HG03039 (cell line): Measurements from ENCODE around the gene VKORC1L1.
"Not testable (repeated sequence)": the region's sequence is repeated elsewhere in the genome, so short reads cannot be mapped to it uniquely, and the experiment has no call there.

Experiments
- ATAC-seq: cut with Tn5 transposase; IDR thresholded peaks from one replicate; pipeline ENCODE4 v1.9.1; 2021; ENCODE audit warnings: mild to moderate bottlenecking, moderate library complexity; ENCODE audit not compliant: unreplicated experiment

VKORC1L1 gene

GRCh38 chr7:65975814-65976445, 103.1 kb downstream of the VKORC1L1 start:
- ATAC-seq = no peak

GRCh38 chr7:65976659-65977196, 103.9 kb downstream of the VKORC1L1 start:
- no peak for ATAC-seq

GRCh38 chr7:65978891-65979582, 106.2 kb downstream of the VKORC1L1 start:
- no peak for ATAC-seq

DNA sequence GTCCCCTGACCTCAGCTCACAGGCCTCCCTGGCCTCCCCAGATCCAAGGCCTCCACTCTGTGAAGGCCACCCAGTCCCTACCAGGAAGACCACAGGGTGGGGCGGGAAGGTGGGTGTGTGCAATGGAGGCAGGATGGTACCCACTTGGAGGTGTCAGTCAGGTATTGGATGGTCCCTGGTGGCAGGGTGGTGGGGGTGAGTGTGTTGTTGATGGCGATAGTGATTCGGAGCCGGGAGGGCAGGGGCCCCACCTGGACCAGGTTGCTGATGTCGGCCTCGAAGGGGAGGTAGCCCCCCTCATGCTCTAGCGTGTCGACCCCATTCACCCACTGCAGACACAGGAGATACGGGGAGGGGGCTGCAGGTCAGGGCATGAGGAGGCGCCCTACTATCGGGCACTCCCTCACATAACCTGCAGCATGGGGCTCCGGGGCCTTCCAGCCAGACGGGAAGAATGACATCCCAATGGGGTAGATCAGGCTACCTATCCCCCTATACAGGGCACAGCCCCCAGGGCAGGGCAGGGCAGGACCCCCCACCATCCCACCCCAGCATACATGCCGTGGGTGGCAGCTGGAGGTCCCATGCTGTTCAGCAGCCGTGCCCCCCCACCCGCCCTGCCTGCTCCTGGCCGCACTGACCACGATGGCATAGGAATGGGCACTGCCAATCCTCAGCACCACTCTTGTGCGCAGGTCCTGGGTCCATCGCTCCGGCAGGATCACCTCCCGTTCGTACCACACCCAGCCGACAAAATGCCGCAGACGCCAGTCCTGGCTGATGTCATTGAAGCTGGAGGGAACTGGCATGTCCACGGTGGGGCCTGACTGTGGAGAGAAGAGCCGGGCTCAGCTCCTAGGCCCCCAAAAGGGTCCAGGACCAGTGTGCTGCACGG, 107.0 kb downstream of the VKORC1L1 start:
- no peak for ATAC-seq

DNA sequence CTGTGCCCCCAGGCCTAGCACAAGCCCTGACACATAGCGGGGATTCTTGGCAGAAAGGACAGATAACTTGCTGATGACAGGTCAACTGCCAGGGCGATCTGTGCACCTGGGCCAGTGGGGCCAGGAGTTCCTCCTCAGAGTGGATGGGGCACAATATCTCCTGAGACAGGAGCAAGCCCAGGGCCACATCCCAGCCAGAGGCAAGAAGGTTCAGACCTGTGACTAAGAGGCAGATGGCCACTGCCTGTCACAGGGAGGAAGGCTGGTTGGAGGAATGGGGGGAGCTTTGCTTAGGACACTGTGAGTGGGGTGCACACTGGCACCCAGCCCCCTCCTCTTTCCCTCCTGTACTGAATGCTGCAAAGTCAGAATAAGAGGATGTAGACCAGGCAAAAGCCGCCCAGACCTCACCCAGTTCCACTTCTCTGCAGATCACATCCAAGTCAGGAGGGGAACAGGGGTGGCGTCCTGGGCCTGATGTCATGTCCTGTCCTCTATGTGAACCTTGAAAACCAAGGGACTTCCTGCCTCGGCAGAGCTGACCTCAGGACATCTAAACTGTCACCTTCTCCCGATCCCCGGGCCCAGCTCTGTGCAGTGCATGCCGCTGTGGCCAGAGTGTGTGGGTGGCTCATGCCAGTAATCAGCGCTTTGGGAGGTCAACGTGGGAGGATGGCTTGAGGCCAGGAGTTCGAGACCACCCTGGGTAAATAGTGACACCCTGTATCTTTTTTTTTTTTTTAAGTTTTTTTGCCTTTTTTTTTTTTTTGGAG, 107.8 kb downstream of the VKORC1L1 start:
- peak; percentile 56 for ATAC-seq

DNA sequence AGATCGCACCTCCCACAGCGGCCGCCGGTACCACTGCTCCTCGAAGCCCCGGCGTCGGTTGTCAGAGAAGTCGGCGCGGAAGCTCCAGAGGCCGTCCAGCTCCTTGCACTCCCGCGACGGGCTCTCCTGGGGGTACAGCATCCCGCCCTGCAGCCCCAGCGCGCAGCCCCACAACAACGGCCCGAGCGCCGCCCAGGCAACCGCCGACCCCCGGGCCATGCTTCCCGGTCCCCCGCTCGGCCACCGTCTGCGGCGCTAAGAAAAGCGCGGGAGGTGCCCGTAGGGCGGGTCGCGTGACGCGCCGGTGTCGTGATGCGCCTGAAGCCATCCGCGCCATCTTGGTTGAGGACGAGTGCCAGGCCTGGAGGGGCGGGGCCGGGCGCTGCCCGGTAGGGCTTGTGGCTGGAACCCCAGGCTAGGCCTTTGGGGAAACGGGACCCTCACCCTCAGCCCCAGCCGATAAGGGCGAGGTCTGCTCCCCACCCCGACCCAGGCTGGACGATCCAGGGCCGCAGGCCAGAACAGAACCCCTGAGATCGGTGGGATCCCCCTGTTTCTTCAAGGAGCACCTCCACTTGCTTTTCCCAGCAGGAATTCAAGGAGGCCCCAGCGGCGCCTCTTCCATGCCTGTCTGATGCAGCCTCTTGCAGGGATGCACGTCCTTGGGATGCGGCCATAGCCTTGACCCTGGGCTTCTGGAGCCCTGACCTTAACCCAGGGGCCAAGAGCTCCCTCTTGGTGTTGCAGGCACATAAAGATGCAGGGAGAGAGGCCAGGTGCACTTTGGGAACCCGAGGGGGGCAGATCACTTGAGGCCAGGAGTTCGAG, 109.3 kb downstream of the VKORC1L1 start, which contains the start of gene GUSB:
GUSB (minus strand) TSS at position 249 of the 828 bp plus-strand sequence; CDS start at position 219, 30 bp downstream.
- peak; percentile 84 for ATAC-seq

DNA sequence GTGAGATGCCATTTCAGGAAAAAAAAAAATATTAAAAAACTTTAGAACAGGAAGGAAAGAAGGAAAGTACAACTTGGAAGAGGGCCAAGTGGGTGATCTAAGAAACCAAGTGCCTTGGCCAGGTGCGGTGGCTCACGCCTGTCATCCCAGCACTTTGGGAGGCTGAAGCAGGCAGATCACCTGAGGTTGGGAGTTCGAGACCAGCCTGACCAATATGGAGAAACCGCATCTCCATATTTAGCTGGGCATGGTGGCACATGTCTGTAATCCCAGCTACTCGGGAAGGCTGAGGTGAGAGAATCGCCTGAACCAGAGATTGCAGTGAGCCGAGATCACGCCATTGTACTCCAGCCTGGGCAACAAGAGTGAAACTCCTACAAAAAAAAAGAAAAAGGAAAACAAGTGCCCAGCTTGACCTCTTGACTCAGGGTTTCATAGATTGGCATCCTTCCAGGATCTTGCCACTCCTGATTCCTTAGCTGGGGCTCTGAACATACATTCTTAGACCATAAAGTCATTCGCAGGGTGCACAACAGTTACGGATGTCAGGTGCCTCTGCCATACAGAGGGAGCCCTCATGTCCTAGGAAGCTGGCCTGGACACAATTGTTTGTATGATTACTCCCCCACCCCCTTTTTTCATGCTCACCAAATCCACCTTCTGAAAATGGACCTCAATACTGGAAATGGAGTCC, 111.2 kb downstream of the VKORC1L1 start:
- ATAC-seq = no peak

GRCh38 chr7:65988084-65988483, 115.2 kb downstream of the VKORC1L1 start:
- no peak for ATAC-seq

- not testable (repeated sequence) for ATAC-seq
Observed at GRCh38 chr7:65988503-65988902, 115.6 kb downstream of the VKORC1L1 start.

DNA sequence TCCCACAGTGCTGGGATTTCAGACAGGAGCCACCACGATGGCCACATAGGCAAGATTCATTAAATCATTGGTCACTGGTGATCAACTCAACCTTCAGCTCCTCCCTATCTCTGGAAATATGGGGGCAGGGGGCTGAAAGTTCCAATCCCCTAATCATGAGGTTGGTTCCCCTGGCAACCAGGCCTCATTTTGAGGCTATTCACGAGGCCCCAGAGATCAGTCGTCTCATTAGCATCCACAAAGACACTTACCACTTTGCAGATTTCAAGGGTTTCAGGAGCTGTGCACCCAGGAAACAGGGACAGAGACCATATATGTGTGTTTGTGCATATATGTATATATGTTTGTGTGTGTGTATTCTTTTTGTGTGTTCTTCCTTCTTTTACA, 116.8 kb downstream of the VKORC1L1 start:
- no peak for ATAC-seq

DNA sequence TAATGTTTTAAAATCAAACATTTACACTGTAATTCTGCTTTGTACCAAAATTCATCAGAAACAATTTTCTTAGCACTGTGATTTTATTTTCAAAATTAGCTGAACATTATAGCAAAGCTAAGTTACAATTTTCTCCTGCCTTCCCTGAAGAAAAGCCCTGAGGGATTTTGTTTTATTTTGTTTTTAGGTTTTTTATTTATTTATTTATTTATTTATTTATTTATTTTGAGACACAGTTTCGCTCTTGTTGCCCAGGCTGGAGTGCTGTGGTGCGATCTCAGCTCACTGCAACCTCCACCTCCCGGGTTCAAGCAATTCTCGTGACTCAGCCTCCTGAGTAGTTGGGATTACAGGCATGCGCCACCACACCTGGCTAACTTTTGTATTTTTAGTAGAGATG, 119.0 kb downstream of the VKORC1L1 start:
- ATAC-seq = not testable (repeated sequence)

DNA sequence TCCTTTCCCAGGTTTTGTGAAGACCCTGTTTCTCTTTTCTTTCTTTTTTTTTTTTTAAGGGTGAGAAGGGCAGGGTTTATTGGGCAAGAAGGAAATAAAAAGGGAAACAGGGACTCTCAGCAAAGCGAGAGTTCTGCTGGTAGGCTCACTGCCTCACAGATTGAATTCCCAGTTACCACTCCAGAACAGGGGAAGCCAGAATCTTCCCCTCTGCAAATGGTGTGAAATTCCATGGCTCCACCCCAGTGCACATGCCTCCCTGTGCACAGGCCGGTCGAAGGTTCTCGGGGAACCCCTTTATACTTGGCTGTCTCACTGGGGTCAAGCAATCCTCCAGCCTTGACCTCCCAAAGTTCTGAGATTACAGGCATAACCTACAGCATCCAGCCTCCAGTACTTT, 119.7 kb downstream of the VKORC1L1 start:
- no peak for ATAC-seq

- not testable (repeated sequence) for ATAC-seq
Observed at GRCh38 chr7:65994984-65995383, 122.1 kb downstream of the VKORC1L1 start.

- ATAC-seq = not testable (repeated sequence)
Observed at GRCh38 chr7:66000823-66001417, 128.0 kb downstream of the VKORC1L1 start.

GRCh38 chr7:66005115-66005671, 132.3 kb downstream of the VKORC1L1 start:
- not testable (repeated sequence) for ATAC-seq

GRCh38 chr7:66007232-66007631, 134.4 kb downstream of the VKORC1L1 start:
- no peak for ATAC-seq
